Measurements from ENCODE around the gene LMNA. TPM values are rescaled to one million over a fixed set of nuclear protein-coding genes. Genes with fewer than 3 reads are reported as not detected.
A peak's percentile ranks its signal among the peaks of the same experiment; 100 is the strongest.

Gene LMNA
- polyA plus RNA-seq, 3 donors, result 16.5 to 45.5 (median 24.7) TPM

GRCh38 chr1:156065871-156066270, 48.6 kb upstream of the LMNA start:
- no peaks in the 10 kb centered on the region for H3K9me3 Mint-ChIP-seq
- Histone ChIP-seq H3K36me3 (replicated peaks in 1 of 2; ENCODE audit: control insufficient read depth in 1 of 2, insufficient read depth in 2 of 2, low read length in 2 of 2) (no peaks in the 10 kb centered on the region), H4K20me1 (ENCODE audit: insufficient read depth, low read length) (no peaks in the 10 kb centered on the region), H3K9me3 (replicated peaks in 1 of 2; ENCODE audit: control insufficient read depth in 1 of 2, insufficient read depth in 1 of 2, low read length in 2 of 2) (no peaks in the 10 kb centered on the region), H3K4me3 (replicated peaks in 1 of 3; ENCODE audit: low read depth in 2 of 3, low read length in 3 of 3) (no peak overlapping the region), H3K4me2 (replicated peaks; ENCODE audit: extremely low read depth, low read length, poor library complexity, severe bottlenecking) (no peak overlapping the region), H2AFZ (ENCODE audit: insufficient read depth, low read depth, low read length, poor library complexity, severe bottlenecking) (no peak overlapping the region), H3K4me1 (ENCODE audit: control insufficient read depth in 1 of 2, insufficient read depth in 2 of 2, low read length in 2 of 2) (no peaks in the 10 kb centered on the region), H3K27ac (ENCODE audit: low read depth in 1 of 2, low read length in 2 of 2) (no peak overlapping the region), H3K79me2 (ENCODE audit: insufficient read depth, low read length) (no peaks in the 10 kb centered on the region), H3K27me3 (ENCODE audit: control insufficient read depth in 2 of 2, insufficient read depth in 2 of 2, low read length in 2 of 2) (no peaks in the 10 kb centered on the region), H3K9ac (ENCODE audit: insufficient read depth, low read length, poor library complexity, severe bottlenecking) (no peak overlapping the region)
- no peaks in the 10 kb centered on the region for H3K36me3 Mint-ChIP-seq
- no peak for DNase-seq
- WGBS (ENCODE audit: insufficient coverage), result 79% methylated on average over 16 of the region's 16 CpGs
- intact Hi-C loops (cut with micrococcal nuclease), result loop anchor here (5.0 to 10.0 kb wide), 2 partner anchors 61 to 134 kb away; partner anchors contain the start of gene KHDC4 (in 1 of the 2)
- H3K27ac Mint-ChIP-seq, result peak overlapping the region in 1 of 7 donors; percentile 43
- H3K27me3 Mint-ChIP-seq (ENCODE audit: low read depth in 3 of 3), result peaks cover 3 to 12% (median 7%) of the 10 kb centered on the region in 3 donors
- TF ChIP-seq CTCF (IDR thresholded peaks at IDR 0.05), result no peak
- peaks cover 4% of the 10 kb centered on the region for H3K4me1 Mint-ChIP-seq
- no peak overlapping the region for H3K4me3 Mint-ChIP-seq

GRCh38 chr1:156067262-156067661, 47.2 kb upstream of the LMNA start:
- Histone ChIP-seq H3K9me3 (replicated peaks in 1 of 2; ENCODE audit: control insufficient read depth in 1 of 2, insufficient read depth in 1 of 2, low read length in 2 of 2) (no peaks in the 10 kb centered on the region), H3K36me3 (replicated peaks in 1 of 2; ENCODE audit: control insufficient read depth in 1 of 2, insufficient read depth in 2 of 2, low read length in 2 of 2) (no peaks in the 10 kb centered on the region), H3K9ac (ENCODE audit: insufficient read depth, low read length, poor library complexity, severe bottlenecking) (no peak overlapping the region), H3K79me2 (ENCODE audit: insufficient read depth, low read length) (no peaks in the 10 kb centered on the region), H3K4me1 (ENCODE audit: control insufficient read depth in 1 of 2, insufficient read depth in 2 of 2, low read length in 2 of 2) (no peaks in the 10 kb centered on the region), H3K4me3 (replicated peaks in 1 of 3; ENCODE audit: low read depth in 2 of 3, low read length in 3 of 3) (no peak overlapping the region), H3K27me3 (ENCODE audit: control insufficient read depth in 2 of 2, insufficient read depth in 2 of 2, low read length in 2 of 2) (no peaks in the 10 kb centered on the region), H3K4me2 (replicated peaks; ENCODE audit: extremely low read depth, low read length, poor library complexity, severe bottlenecking) (no peak overlapping the region), H3K27ac (ENCODE audit: low read depth in 1 of 2, low read length in 2 of 2) (no peak overlapping the region), H4K20me1 (ENCODE audit: insufficient read depth, low read length) (no peaks in the 10 kb centered on the region), H2AFZ (ENCODE audit: insufficient read depth, low read depth, low read length, poor library complexity, severe bottlenecking) (no peak overlapping the region)
- peaks cover 13 to 14% (median 14%) of the 10 kb centered on the region in 3 donors for H3K27me3 Mint-ChIP-seq (ENCODE audit: low read depth in 3 of 3)
- H3K4me1 Mint-ChIP-seq, result peaks cover 4% of the 10 kb centered on the region
- no peak for TF ChIP-seq CTCF (IDR thresholded peaks at IDR 0.05)
- no peak for DNase-seq
- no peaks in the 10 kb centered on the region for H3K36me3 Mint-ChIP-seq
- intact Hi-C loops (cut with micrococcal nuclease), result loop anchor here (5.0 to 10.0 kb wide), 2 partner anchors 62 to 135 kb away; partner anchors contain the start of gene KHDC4 (in 1 of the 2)
- H3K9me3 Mint-ChIP-seq, result no peaks in the 10 kb centered on the region
- no peak overlapping the region for H3K4me3 Mint-ChIP-seq
- 86% methylated on average over 1 of the region's 2 CpGs for WGBS (ENCODE audit: insufficient coverage)
- H3K27ac Mint-ChIP-seq, result no peak overlapping the region

Measured in CD14-positive monocyte (primary cell).